Type B pancreatic cell (in vitro differentiated cells): Measurements from ENCODE around the gene MSI2. TPM values are rescaled to one million over a fixed set of nuclear protein-coding genes. Genes with fewer than 3 reads are reported as not detected.
A peak's percentile ranks its signal among the peaks of the same experiment; 100 is the strongest.

Experiments
- DNase-seq: peaks from one replicate; pipeline ENCODE4 v3.0.0; 2021; ENCODE audit warnings: mixed read lengths; ENCODE audit not compliant: unreplicated experiment; ENCODE audit errors: extremely low spot score
- H3K27ac Mint-ChIP-seq: 2 replicates; pipeline ENCODE4 v1.8.0; 2021; ENCODE audit warnings: mild to moderate bottlenecking, mixed read lengths
- H3K27me3 Mint-ChIP-seq: 2 replicates; pipeline ENCODE4 v1.8.0; 2021; ENCODE audit warnings: mixed read lengths
- H3K36me3 Mint-ChIP-seq: 2 replicates; pipeline ENCODE4 v1.8.0; 2021; ENCODE audit warnings: mixed read lengths
- H3K4me1 Mint-ChIP-seq: one replicate; pipeline ENCODE4 v1.8.0; 2021; ENCODE audit warnings: mixed read lengths; ENCODE audit not compliant: unreplicated experiment
- H3K4me3 Mint-ChIP-seq: 2 replicates; pipeline ENCODE4 v1.8.0; 2021; ENCODE audit warnings: mild to moderate bottlenecking, mixed read lengths
- H3K9me3 Mint-ChIP-seq: 2 replicates; pipeline ENCODE4 v1.8.0; 2021; ENCODE audit warnings: mixed read lengths
- total RNA-seq: library from RNA; stranded (reverse); gene quantifications from 2 replicates; pipeline ENCODE4 v1.2.1, GENCODE V29; 2021; ENCODE audit warnings: low replicate concordance
- TF ChIP-seq, protein P1 (sequence below): fragments of 200-600 bp; sonication (generic); conservative IDR thresholded peaks from 2 replicates; pipeline ENCODE4 v1.5.0; 2021; ENCODE audit warnings: antibody characterized with exemption, mild to moderate bottlenecking

MSI2 gene
- total RNA-seq, 1 donor from 2014 or later, result 158 TPM

DNA sequence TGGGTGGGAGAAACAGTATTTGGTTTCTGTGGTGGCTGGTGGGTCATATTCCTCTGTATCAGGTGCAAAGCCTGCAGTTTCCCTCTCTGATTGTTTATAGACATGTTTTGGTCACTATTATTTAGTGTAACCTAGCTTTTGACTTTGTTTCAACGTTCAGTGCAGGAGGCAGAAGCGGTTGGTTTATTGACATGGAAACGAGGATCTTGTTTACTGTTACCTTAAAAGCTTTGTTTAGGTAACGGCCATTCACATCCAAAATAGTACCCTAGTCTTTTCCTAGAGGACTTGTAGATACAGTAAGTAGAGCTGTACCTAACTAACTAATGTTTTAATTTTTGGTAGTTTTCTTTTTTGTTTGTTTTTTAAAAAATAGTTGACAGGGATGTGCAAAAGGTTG is 3.5 kb downstream of the MSI2 start:
- peaks cover 47% of the 10 kb centered on the region for H3K36me3 Mint-ChIP-seq
- H3K27ac Mint-ChIP-seq, result peak overlapping the region; percentile 47
- H3K9me3 Mint-ChIP-seq, result no peaks in the 10 kb centered on the region
- no peak for DNase-seq
- H3K27me3 Mint-ChIP-seq, result no peaks in the 10 kb centered on the region
- TF ChIP-seq, protein P1, sequence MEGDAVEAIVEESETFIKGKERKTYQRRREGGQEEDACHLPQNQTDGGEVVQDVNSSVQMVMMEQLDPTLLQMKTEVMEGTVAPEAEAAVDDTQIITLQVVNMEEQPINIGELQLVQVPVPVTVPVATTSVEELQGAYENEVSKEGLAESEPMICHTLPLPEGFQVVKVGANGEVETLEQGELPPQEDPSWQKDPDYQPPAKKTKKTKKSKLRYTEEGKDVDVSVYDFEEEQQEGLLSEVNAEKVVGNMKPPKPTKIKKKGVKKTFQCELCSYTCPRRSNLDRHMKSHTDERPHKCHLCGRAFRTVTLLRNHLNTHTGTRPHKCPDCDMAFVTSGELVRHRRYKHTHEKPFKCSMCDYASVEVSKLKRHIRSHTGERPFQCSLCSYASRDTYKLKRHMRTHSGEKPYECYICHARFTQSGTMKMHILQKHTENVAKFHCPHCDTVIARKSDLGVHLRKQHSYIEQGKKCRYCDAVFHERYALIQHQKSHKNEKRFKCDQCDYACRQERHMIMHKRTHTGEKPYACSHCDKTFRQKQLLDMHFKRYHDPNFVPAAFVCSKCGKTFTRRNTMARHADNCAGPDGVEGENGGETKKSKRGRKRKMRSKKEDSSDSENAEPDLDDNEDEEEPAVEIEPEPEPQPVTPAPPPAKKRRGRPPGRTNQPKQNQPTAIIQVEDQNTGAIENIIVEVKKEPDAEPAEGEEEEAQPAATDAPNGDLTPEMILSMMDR, result no peak
- peak overlapping the region; percentile 96 for H3K4me3 Mint-ChIP-seq
- peaks cover 65% of the 10 kb centered on the region for H3K4me1 Mint-ChIP-seq

DNA sequence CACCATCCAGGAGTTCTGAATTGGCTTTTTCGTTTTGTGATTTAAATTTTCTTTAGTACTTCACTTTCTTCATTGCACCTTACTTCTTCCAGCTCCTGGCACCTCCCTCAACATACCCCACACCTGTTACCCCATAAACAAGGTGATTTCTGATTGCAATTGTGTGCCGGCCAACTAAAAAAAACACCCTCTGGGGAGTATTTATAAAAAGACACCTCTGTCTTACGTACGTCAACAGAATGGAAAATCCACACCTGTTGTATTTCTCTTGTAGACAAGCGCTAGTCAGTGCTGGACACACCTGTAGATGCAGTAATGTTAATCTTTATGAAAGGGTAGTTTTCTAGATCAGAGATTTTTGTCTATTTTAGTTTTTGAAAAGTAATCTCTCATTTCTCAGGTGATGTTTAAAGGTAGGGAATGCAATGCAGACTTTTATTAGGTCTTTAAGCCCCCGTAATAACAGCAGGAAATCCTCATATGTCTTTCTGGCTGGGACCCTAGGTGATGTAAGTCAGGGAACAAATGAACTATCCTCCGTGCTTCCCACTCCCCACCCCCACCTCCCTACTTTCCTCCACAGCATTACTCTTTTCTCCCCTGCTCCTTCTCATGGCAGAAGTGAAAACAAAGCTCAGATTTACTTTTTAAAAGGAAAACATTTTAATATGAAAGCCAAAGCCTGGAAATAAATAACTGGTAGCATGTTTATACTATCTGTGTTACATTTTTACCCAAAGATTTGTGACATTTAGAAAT is 4.2 kb downstream of the MSI2 start:
- Mint-ChIP-seq H3K27ac (no peak overlapping the region), H3K4me3 (peak overlapping the region; percentile 96), H3K9me3 (no peaks in the 10 kb centered on the region), H3K4me1 (peaks cover 60% of the 10 kb centered on the region), H3K36me3 (peaks cover 54% of the 10 kb centered on the region), H3K27me3 (no peaks in the 10 kb centered on the region)
- no peak for DNase-seq
- TF ChIP-seq, protein P1, result no peak

DNA sequence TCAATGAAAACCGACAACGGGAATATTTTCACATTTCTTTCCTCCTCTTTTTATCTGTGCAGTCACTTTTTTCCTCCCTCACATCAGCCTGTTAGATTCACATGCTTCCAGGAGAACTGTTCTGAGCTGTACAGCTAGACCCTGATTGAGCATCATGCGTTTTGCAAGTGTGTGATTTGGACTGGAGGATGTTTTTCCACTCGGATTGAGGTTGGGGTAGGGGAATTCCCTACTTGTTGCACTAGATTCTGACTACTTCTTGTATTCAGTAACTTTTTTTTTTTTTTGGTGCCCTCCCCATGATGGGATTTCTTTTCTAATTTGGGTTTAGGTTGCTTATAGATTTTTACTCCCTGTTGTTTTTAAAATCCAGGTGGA is 4.8 kb downstream of the MSI2 start:
- no peak overlapping the region for H3K27ac Mint-ChIP-seq
- peak overlapping the region; percentile 96 for H3K4me3 Mint-ChIP-seq
- DNase-seq, result no peak
- H3K36me3 Mint-ChIP-seq, result peaks cover 60% of the 10 kb centered on the region
- H3K9me3 Mint-ChIP-seq, result no peaks in the 10 kb centered on the region
- H3K27me3 Mint-ChIP-seq, result no peaks in the 10 kb centered on the region
- TF ChIP-seq, protein P1, result no peak
- H3K4me1 Mint-ChIP-seq, result peaks cover 62% of the 10 kb centered on the region

GRCh38 chr17:57262557-57262956 is 6.2 kb downstream of the MSI2 start:
- peak overlapping the region; percentile 40 for H3K4me3 Mint-ChIP-seq
- TF ChIP-seq, protein P1, result no peak
- no peak overlapping the region for H3K27ac Mint-ChIP-seq
- no peaks in the 10 kb centered on the region for H3K27me3 Mint-ChIP-seq
- H3K4me1 Mint-ChIP-seq, result peaks cover 63% of the 10 kb centered on the region
- no peak for DNase-seq
- peaks cover 66% of the 10 kb centered on the region for H3K36me3 Mint-ChIP-seq
- no peaks in the 10 kb centered on the region for H3K9me3 Mint-ChIP-seq

DNA sequence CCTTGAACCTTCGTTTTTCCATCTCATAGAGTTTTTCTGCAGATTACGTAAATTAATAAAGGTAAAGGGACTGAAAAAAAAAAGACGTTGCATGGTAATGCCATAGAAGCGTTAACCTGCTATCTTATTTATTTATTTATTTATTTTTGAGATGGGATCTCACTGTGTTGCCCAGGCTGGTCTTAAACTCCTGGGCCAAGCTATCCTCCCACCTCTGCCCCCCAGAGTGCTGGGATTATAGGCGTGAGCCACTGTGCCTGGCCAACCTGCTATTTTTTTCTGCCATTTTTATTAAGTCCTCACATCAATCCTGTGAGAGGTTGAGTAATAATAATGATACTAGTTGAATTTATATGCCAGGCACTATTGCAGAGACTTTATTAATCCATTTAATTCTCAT is 7.9 kb downstream of the MSI2 start:
- Mint-ChIP-seq H3K9me3 (no peaks in the 10 kb centered on the region), H3K36me3 (peaks cover 70% of the 10 kb centered on the region), H3K27ac (no peak overlapping the region), H3K4me3 (no peak overlapping the region), H3K27me3 (no peaks in the 10 kb centered on the region), H3K4me1 (peaks cover 51% of the 10 kb centered on the region)
- TF ChIP-seq, protein P1, result no peak
- no peak for DNase-seq
